ENCODE measurements around the gene TGIF1.
"Not testable (repeated sequence)": the region's sequence is repeated elsewhere in the genome, so short reads cannot be mapped to it uniquely, and the experiment has no call there.

The TGIF1 gene

DNA sequence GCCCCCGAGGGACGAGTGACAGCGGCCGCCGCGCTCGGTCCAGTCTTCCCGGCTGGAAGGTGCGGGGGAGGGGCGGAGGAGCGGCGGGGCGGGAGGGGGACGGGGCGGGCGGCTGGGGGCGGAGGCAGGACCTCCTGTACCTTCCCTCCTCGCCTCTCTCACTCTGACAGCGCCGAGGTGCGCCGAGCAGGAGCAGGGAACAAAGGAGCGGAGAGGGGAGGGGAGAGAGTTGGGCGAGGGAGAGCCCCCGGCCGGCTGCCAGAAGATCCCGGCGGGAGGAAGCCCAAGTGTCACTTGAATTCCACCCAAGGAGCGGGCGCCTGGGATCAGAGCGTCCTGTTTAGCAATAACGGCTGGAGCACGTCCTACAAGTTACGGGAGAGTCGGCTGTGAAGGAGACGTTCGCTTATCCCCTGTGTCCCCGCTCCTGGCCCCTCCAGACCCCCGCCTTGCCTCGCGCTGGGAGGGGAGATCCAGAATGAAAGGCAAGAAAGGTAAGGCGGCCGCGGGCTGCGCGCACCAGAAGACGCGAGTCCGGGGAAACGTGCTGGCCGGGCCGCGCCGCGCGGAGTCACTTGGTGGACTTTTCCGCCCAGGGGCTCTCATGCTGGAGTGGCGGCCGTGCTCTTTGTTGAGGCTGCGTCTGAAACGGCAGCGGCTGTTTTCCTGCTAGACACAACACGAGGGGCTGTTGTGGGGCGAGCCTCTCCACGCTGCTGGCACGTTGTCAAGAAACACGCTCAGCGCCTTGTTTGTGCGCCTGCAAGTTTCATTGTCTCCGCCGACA lies at the start of gene TGIF1:
TGIF1 (plus strand) TSS at position 161 of the 787 bp plus-strand sequence; CDS start at position 479, 318 bp downstream.
- DNase-seq (ENCODE audit: low read depth, low spot score) = no peak

DNA sequence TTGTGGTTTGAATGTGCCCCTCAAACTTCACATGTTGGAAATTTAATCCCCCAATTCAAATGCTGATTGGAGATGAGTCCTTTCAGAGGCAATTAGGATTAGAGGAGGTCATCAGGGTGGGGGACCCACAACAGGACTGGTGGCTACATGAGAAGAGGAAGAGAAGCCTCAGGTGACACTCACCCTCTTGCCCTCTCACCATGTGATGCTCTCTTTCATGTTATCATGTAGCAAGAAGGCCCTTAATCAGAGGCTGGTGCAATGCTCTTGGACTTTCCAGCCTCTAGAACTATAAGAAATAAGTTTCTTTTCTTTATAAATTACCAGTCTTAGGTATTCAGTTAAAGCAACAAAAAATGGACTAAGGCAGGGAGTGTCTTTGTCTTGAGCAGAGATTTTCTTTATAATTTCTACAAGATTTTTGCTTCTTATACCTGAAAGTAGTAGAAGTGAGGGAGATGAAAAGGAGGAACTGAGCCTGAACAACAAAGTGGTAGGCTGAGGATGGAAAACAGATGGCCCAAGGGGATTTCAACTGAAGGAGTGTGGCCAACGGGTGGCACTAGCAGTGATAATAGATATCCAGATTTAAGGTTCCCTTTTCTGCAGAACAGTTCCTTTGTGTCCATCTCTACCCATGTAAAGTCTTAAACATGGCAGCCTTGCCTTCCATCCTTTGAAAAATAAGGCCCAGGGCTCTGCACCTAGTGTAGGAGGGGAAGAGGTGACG lies 49.2 kb upstream of the TGIF1 start:
- no peak for DNase-seq (ENCODE audit: low read depth, low spot score)

DNA sequence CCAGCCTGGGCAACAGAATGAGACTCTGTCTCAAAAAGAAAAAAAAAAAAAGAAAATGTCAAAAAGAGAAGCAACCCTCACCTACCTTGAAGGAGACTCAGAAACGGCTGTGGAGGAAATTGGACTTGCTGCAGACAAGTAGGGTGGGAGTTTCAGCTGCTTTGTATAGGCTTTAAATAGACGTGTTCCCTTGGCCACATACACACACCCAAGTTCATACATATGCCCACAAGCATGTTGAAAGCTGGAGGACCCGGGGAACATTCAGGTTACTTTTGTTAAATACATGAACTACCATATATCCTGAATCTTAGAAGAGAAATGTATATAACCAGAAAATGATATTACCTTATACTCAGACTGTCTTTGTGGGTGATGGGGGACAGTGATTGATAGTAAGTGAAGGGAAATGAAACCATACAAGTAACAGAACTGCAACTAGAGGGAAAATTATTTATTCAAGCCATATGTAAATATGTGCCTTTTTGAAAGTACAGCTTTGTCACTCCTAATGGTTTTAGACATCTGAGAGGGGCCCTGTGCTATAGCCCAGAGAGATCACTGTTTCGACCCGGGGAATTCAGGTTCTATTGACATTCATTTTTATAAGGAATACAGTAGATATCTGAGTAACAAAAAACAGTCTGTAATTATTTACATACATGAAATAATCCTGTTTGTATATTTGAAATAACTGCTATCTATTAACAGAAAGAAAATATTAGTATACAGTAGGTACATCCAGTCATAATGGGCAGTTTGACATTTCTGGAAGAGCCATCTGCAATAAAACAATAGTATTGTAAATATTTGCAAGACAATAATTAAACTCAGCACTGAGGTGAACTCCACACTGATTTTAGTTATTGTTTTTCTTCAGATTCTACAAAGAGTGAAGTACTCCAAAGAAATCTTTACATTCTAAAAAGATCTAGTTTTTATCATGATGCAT lies 48.0 kb upstream of the TGIF1 start:
- no peak for DNase-seq (ENCODE audit: low read depth, low spot score)

DNA sequence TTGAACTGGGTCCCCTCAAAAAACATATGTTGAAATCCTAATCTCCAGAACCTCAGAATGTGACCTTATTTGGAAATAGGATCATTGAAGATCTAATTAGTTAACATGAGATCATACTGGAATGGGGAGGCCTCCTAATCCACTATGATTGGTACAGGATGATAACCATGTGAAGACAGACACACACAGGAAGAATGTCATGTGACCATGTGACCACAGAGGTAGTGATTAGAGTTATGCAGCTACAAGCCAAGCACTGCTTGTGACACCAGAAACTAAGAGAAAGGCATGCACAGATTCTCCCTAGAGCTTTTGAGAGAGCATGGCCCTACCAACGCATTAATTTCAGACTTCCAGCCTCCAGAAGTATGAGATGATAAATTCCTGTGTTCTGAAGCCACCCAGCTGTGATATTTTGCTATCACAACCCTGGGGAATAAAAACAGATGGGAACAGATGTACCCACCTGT lies 47.0 kb upstream of the TGIF1 start:
- no peak for DNase-seq (ENCODE audit: low read depth, low spot score)

DNA sequence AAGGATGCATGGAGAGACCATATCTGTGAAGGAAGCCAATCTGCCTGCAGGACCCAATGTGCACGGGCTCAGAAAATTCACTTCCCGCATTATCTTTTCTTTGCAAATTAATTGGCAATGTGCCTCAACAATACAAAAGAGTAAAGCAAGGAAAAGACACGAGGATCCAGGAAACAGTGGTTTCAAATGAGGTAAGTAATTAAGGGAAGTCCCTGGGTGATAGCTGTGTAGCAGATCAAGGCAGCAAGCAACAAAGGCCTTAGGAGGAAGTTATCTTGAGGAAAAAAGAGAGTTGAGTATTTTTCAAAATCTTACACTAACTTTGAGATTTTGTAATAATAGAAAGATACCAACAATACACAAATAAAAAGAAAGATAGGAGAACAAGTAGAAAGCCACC lies 44.3 kb upstream of the TGIF1 start:
- DNase-seq (ENCODE audit: low read depth, low spot score) = no peak

DNA sequence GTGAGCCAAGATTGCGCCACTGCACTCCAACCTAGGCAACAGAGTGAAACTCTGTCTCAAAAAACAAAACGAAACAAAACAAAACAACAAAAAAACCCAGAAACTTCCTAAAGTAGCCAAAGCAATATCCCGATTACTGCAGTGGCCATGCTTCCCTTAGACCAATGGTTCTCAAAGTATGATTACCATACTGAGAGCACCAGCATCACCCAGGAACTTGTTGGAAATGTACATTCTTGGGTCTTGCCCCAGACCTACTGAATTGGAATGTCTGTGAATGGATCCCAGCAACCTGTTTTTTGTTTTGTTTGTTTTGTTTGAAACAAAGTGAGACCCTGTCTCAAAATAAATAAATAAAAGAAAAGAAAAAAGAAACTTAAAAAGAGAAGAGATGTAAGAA lies 41.9 kb upstream of the TGIF1 start:
- no peak for DNase-seq (ENCODE audit: low read depth, low spot score)

DNA sequence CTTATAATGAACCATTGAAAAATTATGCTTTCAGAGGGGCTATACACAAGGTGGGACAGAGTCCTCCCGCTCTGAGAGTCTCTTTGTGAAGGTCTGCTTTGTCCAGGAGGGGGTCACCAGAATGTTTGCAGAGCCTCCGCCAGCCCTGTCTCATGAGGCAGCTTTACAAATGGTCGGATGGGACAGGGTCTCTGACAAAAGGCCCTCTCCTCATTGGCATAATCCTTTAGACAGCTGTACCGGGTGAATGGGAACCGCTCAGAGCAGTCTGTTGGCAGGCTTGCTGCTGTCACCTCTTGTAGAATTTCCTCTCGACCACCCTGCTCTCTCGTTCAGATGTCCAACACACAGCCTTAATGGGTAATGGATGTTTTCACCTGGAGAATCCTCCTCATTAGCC lies 40.2 kb upstream of the TGIF1 start:
- DNase-seq (ENCODE audit: low read depth, low spot score) = no peak

DNA sequence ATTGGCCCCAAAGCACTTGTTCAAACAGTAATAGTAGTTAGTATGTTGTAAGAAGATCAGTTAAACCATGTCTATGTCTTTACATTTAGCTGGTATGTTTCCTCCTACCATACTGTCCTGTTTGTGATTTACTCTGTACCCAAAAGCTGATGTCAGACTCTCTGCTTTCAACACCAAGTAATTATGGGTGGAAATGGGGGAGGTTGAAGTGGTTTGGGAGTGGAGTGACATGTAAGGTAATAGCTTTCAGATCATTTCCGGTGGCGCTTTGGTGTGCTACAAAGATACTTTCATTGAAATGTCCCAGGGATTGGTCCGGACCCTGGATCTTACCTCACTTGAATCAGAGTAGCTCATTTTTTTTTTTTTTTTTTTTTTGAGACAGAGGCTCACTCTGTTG lies 39.7 kb upstream of the TGIF1 start:
- DNase-seq (ENCODE audit: low read depth, low spot score) = no peak

DNA sequence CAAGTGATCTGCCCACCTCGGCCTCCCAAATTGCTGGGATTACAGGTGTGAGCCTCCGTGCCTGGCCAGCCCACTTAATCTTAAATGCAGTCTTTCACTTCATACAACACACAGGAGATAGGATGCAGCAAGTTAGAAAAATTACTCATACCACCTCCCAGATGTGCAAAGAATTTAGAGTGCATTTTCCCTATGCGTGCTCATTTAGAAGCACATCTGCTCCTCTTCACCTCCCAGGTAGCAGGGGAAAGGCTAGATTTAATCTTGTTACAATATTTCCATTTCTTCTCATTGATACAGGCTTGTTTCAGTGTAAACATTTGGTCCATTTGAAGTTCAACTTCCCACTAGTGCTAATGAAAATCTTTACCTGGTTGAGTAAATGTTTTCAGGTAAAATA lies 39.1 kb upstream of the TGIF1 start:
- DNase-seq (ENCODE audit: low read depth, low spot score) = not testable (repeated sequence)

DNA sequence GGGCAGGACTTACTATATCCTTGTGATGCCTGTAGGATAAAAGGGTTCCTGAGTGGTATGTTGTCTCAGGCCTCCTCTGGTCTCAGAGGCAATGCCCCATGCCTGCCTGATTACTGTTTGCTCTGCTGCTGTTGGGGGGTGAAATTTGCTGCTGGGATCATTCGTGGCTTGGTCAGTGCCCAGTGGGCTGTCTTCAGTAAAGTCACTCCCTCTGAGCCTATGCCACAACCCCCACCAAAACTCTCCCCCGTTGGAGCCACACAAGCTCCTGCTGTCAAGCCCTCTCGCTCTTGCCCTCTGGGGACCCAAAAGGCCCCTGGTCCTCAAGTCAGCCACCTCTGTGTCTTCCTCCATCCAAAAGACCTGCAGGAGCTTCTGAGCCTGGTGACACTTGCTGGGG lies 38.6 kb upstream of the TGIF1 start:
- DNase-seq (ENCODE audit: low read depth, low spot score) = no peak

DNA sequence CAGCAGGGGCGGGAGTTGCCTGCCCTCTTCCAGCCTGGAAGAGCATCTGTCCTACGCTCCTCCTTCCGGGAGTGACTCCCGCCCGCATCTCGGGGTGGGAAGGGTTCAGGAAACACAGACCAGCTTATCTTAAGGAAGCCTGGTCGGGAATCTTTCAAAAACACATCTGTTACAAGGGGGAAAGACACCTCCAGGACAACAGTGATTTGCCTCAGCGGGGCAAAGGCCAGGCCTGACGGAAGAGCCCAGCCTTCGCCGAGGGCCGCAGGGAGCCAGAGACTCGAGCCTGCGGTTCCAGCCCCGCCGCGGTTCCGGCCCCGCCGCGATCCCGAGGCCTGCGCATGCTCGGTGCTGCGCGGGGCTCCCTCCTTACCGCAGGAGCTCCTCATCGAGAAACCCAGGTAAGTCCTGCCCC lies 38.1 kb upstream of the TGIF1 start:
- DNase-seq (ENCODE audit: low read depth, low spot score) = no peak

DNA sequence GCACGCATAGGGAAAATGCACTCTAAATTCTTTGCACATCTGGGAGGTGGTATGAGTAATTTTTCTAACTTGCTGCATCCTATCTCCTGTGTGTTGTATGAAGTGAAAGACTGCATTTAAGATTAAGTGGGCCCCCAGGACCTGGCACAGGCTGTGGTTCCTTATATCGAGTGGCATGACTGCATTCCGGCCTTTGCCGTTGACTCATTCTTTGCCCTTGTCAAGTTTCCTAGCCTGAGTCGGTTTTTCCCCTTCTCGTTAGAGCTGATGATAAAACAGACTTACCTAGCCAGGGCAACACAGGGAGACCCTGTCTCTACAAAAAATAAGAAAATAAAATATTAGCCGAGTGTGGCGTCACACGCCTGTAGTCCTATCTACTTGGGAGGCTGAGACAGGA lies 37.4 kb upstream of the TGIF1 start:
- not testable (repeated sequence) for DNase-seq (ENCODE audit: low read depth, low spot score)

DNA sequence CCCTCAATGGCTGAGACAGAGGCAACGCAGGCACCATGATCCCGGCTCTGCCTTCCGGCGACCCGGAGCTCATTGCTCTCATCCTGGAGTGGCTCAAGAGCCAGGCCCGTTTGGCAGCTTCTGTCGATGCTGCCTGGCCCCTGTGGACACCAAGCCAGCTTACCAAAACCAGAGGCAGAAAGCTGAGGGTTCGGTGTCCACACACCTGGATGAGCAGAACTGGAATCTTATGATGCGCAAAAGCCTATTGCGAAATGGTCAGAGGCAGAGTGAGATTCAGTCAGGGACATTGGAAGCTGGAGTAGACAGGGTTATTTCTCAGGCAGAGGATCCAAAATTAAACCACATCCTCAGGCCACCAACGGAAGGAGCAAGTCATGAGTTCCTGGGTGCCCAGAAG lies 34.9 kb upstream of the TGIF1 start:
- DNase-seq (ENCODE audit: low read depth, low spot score) = no peak

DNA sequence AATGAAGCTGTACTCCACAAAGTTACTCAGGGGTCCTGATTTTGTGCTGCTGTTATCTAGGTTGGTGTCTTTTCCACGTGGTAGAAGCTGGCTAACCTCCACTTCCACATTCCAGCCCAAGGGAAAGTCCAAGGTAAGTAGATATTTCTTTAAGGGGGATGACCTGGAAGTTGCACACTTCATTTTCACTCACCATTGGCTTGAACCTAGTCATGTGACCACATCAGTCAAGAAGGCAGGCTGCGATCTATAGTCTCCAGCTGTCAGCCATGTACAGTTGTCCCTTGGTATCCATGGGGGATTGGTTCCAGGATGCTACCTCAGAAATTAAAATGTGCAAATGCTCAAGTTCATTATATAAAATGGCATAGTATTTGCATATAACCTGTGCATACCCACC lies 31.9 kb upstream of the TGIF1 start:
- no peak for DNase-seq (ENCODE audit: low read depth, low spot score)

DNA sequence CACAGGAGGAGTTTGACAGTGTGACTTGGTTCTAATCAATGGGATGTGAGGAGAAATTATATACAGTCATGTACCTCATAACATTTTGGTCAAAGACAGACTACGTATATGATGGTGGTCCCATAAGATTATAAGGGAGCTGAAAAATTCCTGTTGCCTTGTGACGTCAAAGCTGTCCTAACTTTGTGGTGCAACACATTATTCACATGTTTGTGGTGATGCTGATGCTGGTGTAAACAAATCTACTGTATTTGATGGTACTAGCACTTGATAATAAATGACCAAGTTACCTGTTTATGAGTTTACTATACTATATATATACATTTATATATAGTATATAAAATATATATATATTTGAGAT lies 29.1 kb upstream of the TGIF1 start:
- DNase-seq (ENCODE audit: low read depth, low spot score) = no peak

DNA sequence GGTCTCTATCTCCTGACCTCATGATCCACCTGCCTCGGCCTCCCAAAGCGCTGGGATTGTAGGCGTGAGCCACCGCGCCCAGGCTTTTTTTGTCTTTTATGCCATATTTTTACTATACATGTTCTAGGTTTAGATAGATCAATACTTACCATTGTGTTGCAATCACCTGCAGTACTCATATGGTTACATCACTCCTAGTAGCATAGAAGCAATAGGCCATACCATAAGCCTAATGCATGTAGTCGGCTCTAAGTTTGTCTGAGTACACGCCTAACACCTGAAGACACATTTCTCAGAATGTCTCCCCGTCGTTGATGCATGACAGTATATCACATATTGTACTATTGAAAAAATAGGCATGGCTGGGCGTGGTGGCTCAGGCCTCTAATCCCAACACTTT lies 27.1 kb upstream of the TGIF1 start:
- no peak for DNase-seq (ENCODE audit: low read depth, low spot score)

DNA sequence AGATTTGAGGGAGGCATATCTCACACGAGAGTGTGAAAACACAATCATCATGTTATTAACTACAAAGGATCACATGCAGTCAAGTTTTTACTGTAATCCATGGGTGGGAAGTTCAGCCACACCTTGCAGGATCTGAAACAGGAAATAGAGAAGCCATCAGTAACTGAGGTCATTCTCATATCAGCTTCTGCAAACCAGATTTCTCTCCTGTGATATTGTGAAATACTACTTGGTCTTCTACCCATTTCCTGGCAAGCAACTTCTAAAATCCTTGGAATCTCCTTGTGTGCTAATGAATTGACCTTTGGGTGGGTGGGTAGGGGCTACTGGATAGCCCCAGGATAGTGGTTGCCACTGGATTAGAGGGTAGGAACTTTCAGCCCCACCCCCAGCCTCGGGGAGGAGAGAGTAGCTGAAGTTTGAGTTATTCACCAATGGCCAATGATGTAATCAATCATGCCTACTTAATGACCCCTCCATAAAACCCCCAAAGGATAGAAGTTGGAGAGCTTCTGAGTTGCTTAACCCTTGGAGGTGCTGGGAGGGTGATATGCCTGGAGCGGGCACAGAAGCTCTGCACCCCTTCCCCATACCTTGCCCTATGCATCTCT lies 25.6 kb upstream of the TGIF1 start:
- no peak for DNase-seq (ENCODE audit: low read depth, low spot score)

DNA sequence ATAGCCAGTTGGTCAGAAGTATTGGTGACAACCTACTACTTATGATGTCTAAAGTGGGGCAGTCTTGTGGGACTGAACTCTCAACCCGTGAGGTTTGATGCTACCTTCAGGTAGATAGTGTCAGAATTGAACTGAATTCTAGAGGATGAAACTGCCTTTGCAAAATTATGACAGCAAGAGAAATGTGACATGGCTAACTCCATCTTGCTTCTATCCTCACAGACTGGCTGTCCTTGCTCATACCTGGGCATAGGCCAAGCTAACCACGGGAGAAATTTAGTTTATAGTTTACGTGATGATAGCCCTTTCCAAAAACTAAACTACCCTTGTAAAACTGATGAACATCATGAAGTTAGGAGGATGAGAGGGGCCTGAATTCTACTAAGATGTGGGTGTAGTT lies 24.9 kb upstream of the TGIF1 start:
- DNase-seq (ENCODE audit: low read depth, low spot score) = no peak

DNA sequence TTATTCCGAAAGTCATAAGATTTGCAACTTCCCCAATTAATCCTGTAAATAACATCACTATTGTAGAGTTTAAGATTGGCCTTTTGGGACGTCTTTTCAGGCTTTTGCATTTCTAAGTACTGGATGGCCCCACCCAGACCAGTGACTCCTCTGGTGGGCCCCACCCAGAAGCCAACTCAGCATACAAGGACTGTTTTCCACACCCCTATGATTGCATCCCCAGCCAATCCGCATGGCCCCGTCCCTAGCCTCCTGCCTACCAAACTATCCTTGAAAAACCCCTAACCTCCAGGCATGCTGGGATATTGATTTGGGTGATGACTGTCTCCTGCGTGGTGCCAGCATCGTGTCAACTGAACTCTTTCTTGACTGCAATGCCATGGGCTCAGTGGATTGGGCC lies 24.5 kb upstream of the TGIF1 start:
- DNase-seq (ENCODE audit: low read depth, low spot score) = no peak

DNA sequence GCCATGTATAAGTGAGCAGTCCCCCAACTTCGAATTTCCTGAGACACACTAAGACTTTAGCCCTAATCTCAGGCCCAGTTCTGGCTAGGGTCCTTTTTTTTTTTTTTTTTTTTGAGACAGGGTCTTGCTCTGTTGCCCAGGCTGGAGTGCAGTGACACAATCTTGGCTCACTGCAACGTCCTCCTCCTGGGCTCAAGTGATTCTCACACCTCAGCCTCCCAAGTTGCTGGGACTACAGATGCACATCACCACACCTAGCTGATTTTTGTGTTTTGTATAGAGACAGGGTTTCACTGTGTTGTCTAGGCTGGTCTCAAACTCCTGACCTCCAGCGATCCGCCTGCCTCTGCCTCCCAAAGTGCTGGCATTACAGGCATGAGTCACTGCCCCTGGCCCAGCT lies 23.9 kb upstream of the TGIF1 start:
- DNase-seq (ENCODE audit: low read depth, low spot score) = no peak

DNA sequence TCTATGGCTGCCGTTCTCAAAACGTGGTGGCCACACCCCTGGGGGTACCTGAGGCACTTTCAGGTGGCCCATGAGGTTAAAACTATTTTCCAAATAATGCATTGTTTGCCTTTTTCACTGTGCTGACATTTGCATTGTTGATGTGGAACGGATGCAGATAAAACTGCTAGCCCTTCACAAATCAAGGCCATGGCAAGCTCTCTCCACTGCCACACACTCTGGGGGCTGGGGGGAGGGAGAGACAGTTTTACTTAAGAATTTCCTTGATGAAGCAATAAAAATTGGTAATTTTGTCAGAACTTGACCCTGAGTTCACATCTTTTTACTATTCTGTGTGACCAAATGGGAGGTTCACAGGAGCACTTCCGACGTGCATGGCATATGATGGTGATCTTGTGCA lies 22.0 kb upstream of the TGIF1 start:
- DNase-seq (ENCODE audit: low read depth, low spot score) = no peak

DNA sequence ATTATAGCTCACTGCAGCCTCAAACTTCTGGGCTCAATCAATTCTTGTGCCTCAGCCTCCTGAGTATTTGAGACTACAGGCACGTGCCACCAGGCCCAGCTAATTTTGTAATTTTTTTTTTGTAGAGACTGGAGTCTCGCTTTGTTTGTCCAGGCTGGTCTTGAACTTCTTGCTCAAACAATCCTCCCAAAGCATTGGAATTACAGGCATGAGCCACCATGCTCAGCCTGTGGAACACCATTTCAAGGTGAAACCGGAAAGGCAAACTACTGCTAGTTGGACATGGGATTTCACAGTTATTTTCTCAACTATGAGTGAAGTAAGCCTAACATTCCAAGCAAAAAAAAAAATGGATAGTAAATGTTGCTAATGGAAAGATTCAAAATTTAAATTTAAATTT lies 20.9 kb upstream of the TGIF1 start:
- no peak for DNase-seq (ENCODE audit: low read depth, low spot score)
